ENCODE measurements around the gene SP2.

SP2 gene

GRCh38 chr17:47879776-47880454 is 16.1 kb upstream of the SP2 start:
- TF ChIP-seq CTCF (IDR thresholded peaks at IDR 0.05), result no peak

- TF ChIP-seq CTCF (IDR thresholded peaks at IDR 0.05), result no peak
These were observed 13.8 kb upstream of the SP2 start for GRCh38 chr17:47882247-47882646.

GRCh38 chr17:47882695-47883588 is 13.1 kb upstream of the SP2 start:
- no peak for TF ChIP-seq CTCF (IDR thresholded peaks at IDR 0.05)

- no peak for TF ChIP-seq CTCF (IDR thresholded peaks at IDR 0.05)
These were observed 12.2 kb upstream of the SP2 start for GRCh38 chr17:47883589-47884426.

- no peak for TF ChIP-seq CTCF (IDR thresholded peaks at IDR 0.05)
These were observed 11.7 kb upstream of the SP2 start for GRCh38 chr17:47884427-47884740.

GRCh38 chr17:47884905-47885730 is 10.9 kb upstream of the SP2 start:
- TF ChIP-seq CTCF (IDR thresholded peaks at IDR 0.05), result no peak

GRCh38 chr17:47888293-47888692 is 7.7 kb upstream of the SP2 start:
- no peak for TF ChIP-seq CTCF (IDR thresholded peaks at IDR 0.05)

Data from LNCAP (cell line).